Endodermal cell (in vitro differentiated cells): ENCODE data around the gene GTPBP6. TPM values are rescaled to one million over a fixed set of nuclear protein-coding genes. Genes with fewer than 3 reads are reported as not detected.

ENCODE experiments used
- DNase-seq: peaks from one replicate; pipeline ENCODE4 v3.0.0-alpha.2; 2017
- H3K27ac ChIP-seq: 2 replicates; pipeline ENCODE4 v1.5.1; 2013; ENCODE audit warnings: mild to moderate bottlenecking, low read depth, low read length, moderate library complexity
- H3K27me3 ChIP-seq: 2 replicates; pipeline ENCODE4 v1.6.1; 2013; ENCODE audit warnings: mild to moderate bottlenecking, low read length, moderate library complexity; ENCODE audit not compliant: insufficient read depth, control insufficient read depth, poor library complexity, severe bottlenecking
- H3K36me3 ChIP-seq: 2 replicates; pipeline ENCODE4 v1.7.0; 2013; ENCODE audit warnings: mild to moderate bottlenecking, low read length, moderate library complexity; ENCODE audit not compliant: control insufficient read depth, insufficient read depth
- H3K4me1 ChIP-seq: one replicate; pipeline ENCODE4 v1.7.0; 2013; ENCODE audit warnings: low read length; ENCODE audit not compliant: control insufficient read depth, insufficient read depth
- H3K4me3 ChIP-seq: 2 replicates; pipeline ENCODE4 v1.5.1; 2013; ENCODE audit warnings: mild to moderate bottlenecking, low read length, moderate library complexity
- H3K9ac ChIP-seq: 2 replicates; pipeline ENCODE4 v1.6.1; 2013; ENCODE audit warnings: mild to moderate bottlenecking, low read length, moderate library complexity; ENCODE audit not compliant: poor library complexity, severe bottlenecking; ENCODE audit errors: extremely low read depth
- H3K9me3 ChIP-seq: 2 replicates; pipeline ENCODE4 v1.6.1; 2013; ENCODE audit warnings: mild to moderate bottlenecking, low read length, moderate library complexity; ENCODE audit not compliant: control insufficient read depth
- H3K27ac Mint-ChIP-seq: 2 replicates; pipeline ENCODE4 v1.8.0; 2020; ENCODE audit warnings: mixed read lengths
- H3K27me3 Mint-ChIP-seq: 2 replicates; pipeline ENCODE4 v1.8.0; 2021; ENCODE audit warnings: mild to moderate bottlenecking, mixed read lengths; ENCODE audit not compliant: insufficient read depth
- H3K36me3 Mint-ChIP-seq: 2 replicates; pipeline ENCODE4 v1.8.0; 2020; ENCODE audit warnings: low read depth, mixed read lengths
- H3K4me1 Mint-ChIP-seq: 2 replicates; pipeline ENCODE4 v1.8.0; 2020; ENCODE audit warnings: mixed read lengths
- H3K4me3 Mint-ChIP-seq: 2 replicates; pipeline ENCODE4 v1.8.0; 2020; ENCODE audit warnings: mild to moderate bottlenecking, moderate library complexity, mixed read lengths
- H3K9me3 Mint-ChIP-seq: 2 replicates; pipeline ENCODE4 v1.8.0; 2020; ENCODE audit warnings: mild to moderate bottlenecking, mixed read lengths
- CTCF ChIP-seq: fragments of 200-600 bp; sonication (generic); conservative IDR thresholded peaks from 2 replicates; pipeline ENCODE4 v1.5.0; 2021; ENCODE audit warnings: antibody characterized with exemption, mild to moderate bottlenecking
- WGBS, 2 experiments: methylation state at CpG; one replicate each; pipeline versions ENCODE4 v1.1.5 to v1.1.7; 2013; ENCODE audit warnings: missing lambda C conversion rate in 2 of 2, mixed read lengths in 1 of 2; ENCODE audit not compliant: insufficient coverage in 1 of 2, insufficient read length in 1 of 2; 5-methylcytosine and 5-hydroxymethylcytosine counted together
- total RNA-seq, 2 donors: library from RNA; stranded (reverse); fragmentation: NEBNext Ultra II Directional in 1 of 2; extraction: Animal tissue kit (Norgen Biotek cat#: 25700) in 1 of 2; gene quantifications; 2 replicates in 1 of 2; 3 replicates in 1 of 2; pipeline ENCODE4 v1.2.1, GENCODE V29; 2021

GTPBP6 gene
- total RNA-seq, 2 donors from 2014 or later: 58.8 to 61.0 TPM

- WGBS, 2 experiments: 93 to 95% methylated on average over 11 to 12 of the region's 24 CpGs
- H3K27me3 ChIP-seq: no peaks in the 10 kb centered on the region
- peaks cover 57% of the 10 kb centered on the region for H3K36me3 Mint-ChIP-seq
Observed at GRCh38 chrX:340121-340520, 21.5 kb upstream of the GTPBP6 start.

GRCh38 chrX:338836-339400, 20.3 kb upstream of the GTPBP6 start:
- no peak overlapping the region for H3K4me3 ChIP-seq
- H3K9ac ChIP-seq: no peak overlapping the region
- H3K36me3 ChIP-seq: peaks cover 21% of the 10 kb centered on the region
- Mint-ChIP-seq H3K27me3 (no peaks in the 10 kb centered on the region), H3K4me3 (no peak overlapping the region), H3K9me3 (peaks cover 19% of the 10 kb centered on the region), H3K4me1 (no peaks in the 10 kb centered on the region), H3K36me3 (peaks cover 52% of the 10 kb centered on the region), H3K27ac (no peak overlapping the region)
- peak; percentile 48 for TF ChIP-seq CTCF
- no peaks in the 10 kb centered on the region for H3K4me1 ChIP-seq
- no peaks in the 10 kb centered on the region for H3K9me3 ChIP-seq
- no peaks in the 10 kb centered on the region for H3K27me3 ChIP-seq
- no peak overlapping the region for H3K27ac ChIP-seq
- WGBS, 2 experiments: 94 to 97% methylated on average over 32 to 43 of the region's 44 CpGs
- DNase-seq: peak; percentile 64

More at GRCh38 chrX:340121-340520, 21.5 kb upstream of the GTPBP6 start:
- Mint-ChIP-seq H3K4me1 (no peaks in the 10 kb centered on the region), H3K27me3 (no peaks in the 10 kb centered on the region), H3K27ac (no peak overlapping the region), H3K4me3 (no peak overlapping the region), H3K9me3 (peaks cover 19% of the 10 kb centered on the region)
- Histone ChIP-seq H3K4me3 (no peak overlapping the region), H3K36me3 (peaks cover 21% of the 10 kb centered on the region), H3K4me1 (no peaks in the 10 kb centered on the region), H3K9ac (no peak overlapping the region), H3K27ac (no peak overlapping the region), H3K9me3 (no peaks in the 10 kb centered on the region)
- DNase-seq: no peak
- TF ChIP-seq CTCF: no peak

GRCh38 chrX:338281-338835, 19.8 kb upstream of the GTPBP6 start:
- TF ChIP-seq CTCF: no peak
- Mint-ChIP-seq H3K27ac (no peak overlapping the region), H3K36me3 (peaks cover 52% of the 10 kb centered on the region), H3K4me3 (no peak overlapping the region), H3K27me3 (no peaks in the 10 kb centered on the region), H3K4me1 (no peaks in the 10 kb centered on the region), H3K9me3 (peaks cover 19% of the 10 kb centered on the region)
- Histone ChIP-seq H3K9ac (no peak overlapping the region), H3K36me3 (peaks cover 21% of the 10 kb centered on the region), H3K4me1 (no peaks in the 10 kb centered on the region), H3K27me3 (no peaks in the 10 kb centered on the region), H3K27ac (no peak overlapping the region), H3K4me3 (no peak overlapping the region), H3K9me3 (no peaks in the 10 kb centered on the region)
- no peak for DNase-seq
- 95 to 96% methylated on average over 44 to 51 of the region's 53 CpGs for whole genome bisulfite sequencing, 2 experiments
